Measurements from ENCODE around the gene JAKMIP1.

DNA sequence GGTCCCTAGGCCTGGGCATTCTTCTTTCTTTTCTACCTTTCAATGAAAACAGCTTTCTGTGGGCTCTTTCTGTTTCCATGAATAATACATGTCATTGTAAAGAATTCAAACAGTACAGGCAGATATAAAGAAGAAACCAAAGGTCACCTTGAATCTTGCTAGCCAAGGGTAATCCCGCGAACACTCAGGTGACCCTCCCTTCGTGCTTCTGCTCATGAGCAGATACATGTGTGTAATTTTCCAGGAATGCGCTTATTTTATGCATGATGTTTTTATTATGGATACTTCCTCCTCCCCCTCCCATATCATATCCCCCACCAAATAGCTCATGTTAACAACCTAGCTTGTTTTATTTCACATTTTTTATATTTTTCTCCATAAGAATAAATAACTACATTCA is 9.6 kb upstream of the JAKMIP1 start:
- TF ChIP-seq, protein P1, sequence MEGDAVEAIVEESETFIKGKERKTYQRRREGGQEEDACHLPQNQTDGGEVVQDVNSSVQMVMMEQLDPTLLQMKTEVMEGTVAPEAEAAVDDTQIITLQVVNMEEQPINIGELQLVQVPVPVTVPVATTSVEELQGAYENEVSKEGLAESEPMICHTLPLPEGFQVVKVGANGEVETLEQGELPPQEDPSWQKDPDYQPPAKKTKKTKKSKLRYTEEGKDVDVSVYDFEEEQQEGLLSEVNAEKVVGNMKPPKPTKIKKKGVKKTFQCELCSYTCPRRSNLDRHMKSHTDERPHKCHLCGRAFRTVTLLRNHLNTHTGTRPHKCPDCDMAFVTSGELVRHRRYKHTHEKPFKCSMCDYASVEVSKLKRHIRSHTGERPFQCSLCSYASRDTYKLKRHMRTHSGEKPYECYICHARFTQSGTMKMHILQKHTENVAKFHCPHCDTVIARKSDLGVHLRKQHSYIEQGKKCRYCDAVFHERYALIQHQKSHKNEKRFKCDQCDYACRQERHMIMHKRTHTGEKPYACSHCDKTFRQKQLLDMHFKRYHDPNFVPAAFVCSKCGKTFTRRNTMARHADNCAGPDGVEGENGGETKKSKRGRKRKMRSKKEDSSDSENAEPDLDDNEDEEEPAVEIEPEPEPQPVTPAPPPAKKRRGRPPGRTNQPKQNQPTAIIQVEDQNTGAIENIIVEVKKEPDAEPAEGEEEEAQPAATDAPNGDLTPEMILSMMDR (IDR thresholded peaks at IDR 0.05): no peak
- TF ChIP-seq POLR2A (IDR thresholded peaks at IDR 0.05): no peak

Data from body of pancreas (tissue), 4 donors.